ENCODE data around the gene SET. TPM values are rescaled to one million over a fixed set of nuclear protein-coding genes. Genes with fewer than 3 reads are reported as not detected.
"Not testable (repeated sequence)": the region's sequence is repeated elsewhere in the genome, so short reads cannot be mapped to it uniquely, and the experiment has no call there.

Gene SET
- total RNA-seq, 2 experiments from 2014 or later, result 749 to 755 TPM

- intact Hi-C loops (cut with micrococcal nuclease); H3K4me3 Mint-ChIP-seq; H3K9me3 Mint-ChIP-seq; H3K36me3 Mint-ChIP-seq (ENCODE audit: low read depth); H3K27me3 Mint-ChIP-seq; H3K27ac Mint-ChIP-seq; H3K4me1 Mint-ChIP-seq (ENCODE audit: low read depth): not testable (repeated sequence)
- CTCF ChIA-PET, result interaction anchor here (0.6 to 2.0 kb wide), 5 partner anchors 9 to 281 kb away, joined by 3 to 9 read pairs (median 3); no protein-coding TSS in a partner anchor
- TF ChIP-seq CTCF (IDR thresholded peaks at IDR 0.05), result peak; percentile 26
- peak; percentile 94 for ATAC-seq
- DNase-seq, result peak; percentile 83
- POLR2A ChIA-PET, result interaction anchor here (1.1 kb wide), 1 partner anchor 267 kb away, joined by 3 read pairs; no protein-coding TSS in a partner anchor
Observed at GRCh38 chr9:128648206-128648605, 40.8 kb upstream of the SET start.

- DNase-seq, result no peak
- ATAC-seq, result no peak
- Mint-ChIP-seq H3K27ac (no peak overlapping the region), H3K4me3 (no peak overlapping the region), H3K27me3 (no peaks in the 10 kb centered on the region), H3K9me3 (no peaks in the 10 kb centered on the region), H3K4me1 (ENCODE audit: low read depth) (no peaks in the 10 kb centered on the region), H3K36me3 (ENCODE audit: low read depth) (no peaks in the 10 kb centered on the region)
- ChIA-PET CTCF (interaction anchor here (1.0 kb wide), 1 partner anchor 119 kb away, joined by 3 read pairs; no protein-coding TSS in a partner anchor), POLR2A (no interaction called here)
- intact Hi-C loops (cut with micrococcal nuclease), result no loop called here
- TF ChIP-seq CTCF (IDR thresholded peaks at IDR 0.05), result no peak
Observed at GRCh38 chr9:128651798-128652197, 37.2 kb upstream of the SET start.

- intact Hi-C loops (cut with micrococcal nuclease), result no loop called here
- CTCF ChIA-PET, result interaction anchor here (0.6 to 0.9 kb wide), 2 partner anchors 22 to 251 kb away, joined by 3 read pairs; no protein-coding TSS in a partner anchor
- H3K27ac Mint-ChIP-seq, result no peak overlapping the region
- no peaks in the 10 kb centered on the region for H3K36me3 Mint-ChIP-seq (ENCODE audit: low read depth)
- H3K9me3 Mint-ChIP-seq, result no peaks in the 10 kb centered on the region
- no peak for ATAC-seq
- peaks cover 4% of the 10 kb centered on the region for H3K4me1 Mint-ChIP-seq (ENCODE audit: low read depth)
- no peaks in the 10 kb centered on the region for H3K27me3 Mint-ChIP-seq
- DNase-seq, result no peak
- POLR2A ChIA-PET, result interaction anchor here (0.6 to 1.0 kb wide), 3 partner anchors 30 to 336 kb away, joined by 3 read pairs; partner anchors contain the start of genes KYAT1 and LRRC8A
- TF ChIP-seq CTCF (IDR thresholded peaks at IDR 0.05), result no peak
- no peak overlapping the region for H3K4me3 Mint-ChIP-seq
Observed at GRCh38 chr9:128653908-128654307, 35.1 kb upstream of the SET start.

- ChIA-PET POLR2A (interaction anchor here (0.6 to 1.0 kb wide), 5 partner anchors 9 to 336 kb away, joined by 3 to 4 read pairs (median 3); partner anchors contain the start of genes KYAT1 and LRRC8A), CTCF (interaction anchor here (0.9 to 1.7 kb wide), 3 partner anchors 9 to 47 kb away, joined by 3 to 5 read pairs (median 4); partner anchors contain the start of gene PKN3)
- no peak for TF ChIP-seq CTCF (IDR thresholded peaks at IDR 0.05)
- no peak for ATAC-seq
- H3K36me3 Mint-ChIP-seq (ENCODE audit: low read depth), result no peaks in the 10 kb centered on the region
- peaks cover 4% of the 10 kb centered on the region for H3K4me1 Mint-ChIP-seq (ENCODE audit: low read depth)
- DNase-seq, result no peak
- H3K27me3 Mint-ChIP-seq, result no peaks in the 10 kb centered on the region
- H3K4me3 Mint-ChIP-seq, result peak overlapping the region; percentile 17
- no peaks in the 10 kb centered on the region for H3K9me3 Mint-ChIP-seq
- no peak overlapping the region for H3K27ac Mint-ChIP-seq
- intact Hi-C loops (cut with micrococcal nuclease), result no loop called here
Observed at GRCh38 chr9:128654481-128654880, 34.5 kb upstream of the SET start.

All from activated CD8-positive, alpha-beta T cell treated with anti-CD3 and anti-CD28 coated beads for 36 hours (primary cell).